Stimulated activated CD8-positive, alpha-beta memory T cell treated with anti-CD3 and anti-CD28 coated beads, Interleukin-7, amount 100 ng/mL, for 4 hours (primary cell): ENCODE data around the gene MTHFR.

Source experiments
- DNase-seq, 2 donors: peaks; one replicate each; pipeline ENCODE4 v3.0.0-alpha.2; 2020; ENCODE audit warnings: low read depth in 2 of 2

MTHFR gene

DNA sequence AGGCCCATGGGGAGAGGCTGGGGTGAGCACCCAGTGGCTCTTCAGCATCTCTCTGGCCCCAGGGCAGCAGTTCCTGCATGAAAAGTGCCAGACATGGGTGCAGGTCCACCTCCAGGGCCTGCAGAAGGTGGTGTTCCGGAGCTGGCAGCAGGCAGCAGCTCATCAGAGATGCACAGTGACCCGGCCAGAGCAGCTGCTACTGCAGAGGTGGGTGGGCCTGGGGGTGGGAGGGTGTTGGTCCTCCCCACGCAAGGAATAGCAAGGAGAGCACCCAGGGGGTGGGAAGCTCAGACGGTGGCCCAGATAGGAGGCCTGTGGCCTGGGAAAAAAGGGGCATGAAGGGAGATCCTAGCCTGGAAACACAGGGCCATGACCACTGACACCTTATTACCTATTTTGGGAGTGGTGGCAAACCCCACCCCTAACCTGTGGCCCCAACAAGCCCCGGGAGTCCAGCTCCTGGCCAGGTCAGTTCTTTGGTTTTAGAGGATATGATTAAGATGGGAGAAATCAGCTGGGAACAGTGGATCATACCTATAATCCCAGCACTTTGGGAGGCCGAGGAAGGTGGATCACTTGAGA, 23.5 kb downstream of the MTHFR start:
- no peak for DNase-seq

DNA sequence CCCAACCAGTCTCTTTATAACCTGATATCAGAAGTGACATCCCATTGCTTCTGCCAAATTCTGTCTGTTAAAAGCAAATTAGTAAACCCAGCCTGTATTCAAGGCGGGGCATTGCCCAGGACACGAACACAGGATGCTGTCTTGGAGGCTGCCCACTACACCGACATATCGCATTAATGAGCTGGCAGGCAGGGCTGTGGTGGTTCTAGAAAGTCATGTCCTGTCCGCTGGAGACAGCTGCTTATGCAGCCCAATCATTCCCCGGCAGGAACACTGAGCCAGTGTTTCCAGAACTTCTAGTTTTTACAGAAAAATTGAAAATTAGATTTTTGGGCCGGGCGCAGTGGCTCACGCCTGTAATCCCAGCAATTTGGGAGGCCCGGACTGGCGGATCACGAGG, 24.5 kb downstream of the MTHFR start:
- DNase-seq, result no peak

DNA sequence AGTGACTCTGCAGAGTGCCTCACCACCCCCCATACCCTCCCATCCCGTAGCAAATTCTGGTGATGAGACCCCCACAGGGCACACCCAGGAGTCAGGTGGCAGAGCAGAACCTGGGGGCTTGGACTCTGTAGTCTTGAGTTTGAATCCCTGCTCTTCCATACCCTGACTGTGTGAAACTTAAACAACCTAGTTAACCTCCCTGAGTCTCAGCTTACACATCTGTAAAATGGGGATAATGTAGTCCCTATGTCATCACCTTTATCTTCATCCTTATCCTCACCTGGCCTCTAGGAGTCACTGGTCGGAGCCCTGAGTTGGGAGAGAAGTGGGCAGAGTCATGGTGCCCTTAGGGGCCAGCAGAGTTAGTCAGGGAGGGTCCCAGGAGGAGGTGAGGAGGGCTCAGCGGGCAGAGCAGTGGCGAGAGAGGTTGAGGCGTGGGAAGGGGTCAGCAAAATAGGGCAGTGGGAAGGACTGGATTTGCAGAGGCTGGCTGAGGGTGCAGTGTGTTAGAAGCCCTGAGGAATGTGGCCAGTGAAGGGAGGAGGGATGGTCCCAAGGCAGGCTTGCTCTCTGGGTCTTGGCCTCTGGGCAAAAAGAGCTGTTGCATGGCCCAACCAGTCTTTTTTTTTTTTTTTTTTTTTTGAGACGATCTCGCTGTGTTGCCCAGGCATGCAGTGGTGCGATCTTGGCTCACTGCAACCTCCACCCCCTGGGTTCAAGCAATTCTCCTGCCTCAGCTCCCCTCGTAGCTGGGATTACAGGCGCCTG, 25.2 kb downstream of the MTHFR start:
- no peak for DNase-seq

DNA sequence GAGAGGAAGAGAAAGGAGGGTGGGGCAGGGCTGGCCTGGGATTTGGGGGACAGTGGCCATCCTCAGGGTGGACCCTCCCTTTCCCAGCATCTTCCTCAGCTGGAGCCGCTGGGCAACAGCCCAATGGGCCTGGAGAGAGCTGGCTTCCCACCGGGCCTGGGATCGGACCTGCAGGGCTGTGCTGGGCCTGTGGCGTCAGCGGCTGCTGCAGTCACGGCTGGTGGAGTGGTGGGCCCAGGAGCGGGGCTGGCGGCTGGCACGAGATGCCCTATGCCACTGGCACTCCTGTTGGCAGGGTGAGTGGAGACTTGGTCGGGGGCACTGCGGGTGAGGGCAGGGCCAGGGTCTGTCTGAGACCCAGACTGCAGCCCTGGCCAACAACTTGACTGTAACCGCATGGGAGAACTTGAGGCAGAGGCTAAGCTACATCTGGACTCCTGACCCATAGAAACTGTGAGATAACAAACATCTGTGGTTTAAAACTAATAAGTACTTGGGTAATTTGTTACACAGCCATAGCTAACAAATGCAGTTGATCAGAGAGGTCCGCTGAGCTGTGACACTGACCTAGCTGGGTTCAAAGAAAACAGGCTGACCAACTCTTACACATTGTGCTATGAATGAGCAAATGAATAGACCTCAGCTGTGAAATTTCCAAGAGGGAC, 25.9 kb downstream of the MTHFR start:
- DNase-seq, result no peak

DNA sequence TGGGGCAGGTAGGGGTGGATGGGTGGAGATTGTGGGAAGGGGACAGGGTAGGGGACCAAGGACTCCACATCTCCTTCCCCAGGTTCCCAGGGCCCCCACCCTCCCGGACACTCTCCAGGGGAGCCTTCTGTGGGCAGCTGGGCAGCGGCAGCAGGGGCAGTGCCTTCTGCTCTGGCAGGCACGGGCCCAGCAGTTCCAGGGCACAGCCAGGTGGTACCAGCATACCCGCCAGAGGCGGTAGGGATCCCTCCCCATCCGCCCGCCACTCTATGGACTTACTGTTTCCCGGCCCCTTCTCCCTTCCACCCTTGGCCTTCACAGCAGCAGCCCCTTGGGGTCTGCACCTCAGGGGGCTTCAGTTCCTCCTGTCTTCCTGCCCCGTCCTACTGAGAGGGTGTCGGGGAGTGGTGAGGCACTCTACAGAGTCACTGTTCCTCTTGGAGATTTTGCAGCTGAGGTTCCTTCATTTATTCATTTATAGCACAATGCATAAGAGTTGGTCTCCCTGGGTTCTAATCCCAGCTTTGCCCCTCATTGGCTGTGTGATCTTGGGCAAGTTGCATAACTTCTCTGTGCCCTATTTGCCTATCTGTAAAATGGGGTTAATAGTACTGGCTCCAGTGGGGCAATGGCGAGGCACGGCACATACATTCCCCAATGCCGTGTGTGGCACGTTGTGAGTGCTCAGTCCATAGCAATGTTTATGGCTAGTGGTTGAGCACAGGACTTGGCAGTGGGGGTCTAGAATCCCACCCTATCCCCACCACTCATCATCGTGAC, 26.7 kb downstream of the MTHFR start:
- no peak for DNase-seq

DNA sequence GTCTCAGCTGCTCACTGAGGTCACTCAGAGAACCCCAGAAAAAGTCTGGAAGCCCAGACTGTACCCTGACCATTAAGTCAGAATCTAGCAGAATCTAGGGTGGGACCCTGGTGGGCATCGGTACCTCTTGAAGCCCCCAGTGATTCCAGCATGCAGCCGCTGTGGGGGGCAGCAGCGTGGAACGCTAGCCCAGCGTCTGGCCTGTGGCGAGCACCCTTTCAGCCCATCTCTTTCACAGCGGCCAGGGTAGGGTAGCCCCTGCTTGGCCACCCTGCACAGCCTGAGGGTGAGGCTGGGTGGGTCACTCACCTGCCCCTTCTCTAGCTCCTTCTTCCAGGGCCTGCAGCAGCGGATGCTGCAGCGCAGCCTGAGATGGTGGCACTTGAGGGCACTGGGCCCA, 27.4 kb downstream of the MTHFR start:
- DNase-seq, result no peak

DNA sequence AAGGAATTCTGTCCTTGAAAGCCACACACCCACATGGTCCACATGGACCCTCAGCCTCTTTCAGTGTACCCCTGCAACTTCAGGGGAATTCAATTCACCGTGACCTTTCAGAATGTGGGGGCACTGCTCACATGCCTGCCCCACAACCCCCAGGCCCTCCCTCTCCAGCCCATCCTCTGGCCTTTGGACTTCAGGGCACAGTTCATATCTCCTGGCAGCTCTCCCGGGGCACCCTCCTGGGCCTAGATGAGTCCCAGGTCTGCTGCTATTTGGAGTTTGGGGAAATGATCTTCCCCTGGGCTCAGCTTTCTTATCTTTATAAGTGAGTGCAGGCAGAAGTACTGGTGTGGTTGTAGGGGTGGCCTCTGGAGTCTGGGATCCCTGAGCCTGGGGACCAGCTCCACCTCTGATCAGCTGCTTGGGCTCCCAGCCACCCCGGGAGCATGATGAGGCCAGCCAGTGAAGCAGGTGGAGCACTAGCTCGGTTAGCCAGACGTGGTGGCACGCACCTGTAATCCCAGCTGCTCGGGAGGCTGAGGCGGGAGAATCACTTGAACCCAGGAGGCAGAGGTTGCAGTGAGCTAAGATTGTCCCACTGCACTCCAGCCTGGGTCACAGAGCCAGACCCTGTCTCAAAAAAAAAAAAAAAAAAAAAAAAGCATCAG, 28.0 kb downstream of the MTHFR start:
- no peak for DNase-seq

DNA sequence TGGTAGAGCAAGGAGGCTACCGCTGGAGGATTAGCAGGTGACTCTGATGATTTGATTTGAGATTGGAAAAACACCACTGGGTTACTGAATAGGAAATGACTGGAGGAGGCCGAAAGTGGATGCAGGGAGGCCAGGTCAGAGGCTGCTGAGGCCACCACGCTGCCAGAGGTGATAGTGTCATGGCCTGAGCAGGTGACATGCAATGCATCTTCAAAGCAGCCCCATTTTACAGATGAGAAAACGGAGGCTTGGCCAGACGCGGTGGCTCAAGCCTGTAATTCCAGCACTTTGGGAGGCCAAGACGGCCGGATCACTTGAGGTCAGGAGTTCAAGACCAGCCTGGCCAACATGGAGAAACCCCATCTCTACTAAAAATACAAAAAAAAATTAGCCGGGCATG, 31.0 kb downstream of the MTHFR start:
- DNase-seq, result no peak

DNA sequence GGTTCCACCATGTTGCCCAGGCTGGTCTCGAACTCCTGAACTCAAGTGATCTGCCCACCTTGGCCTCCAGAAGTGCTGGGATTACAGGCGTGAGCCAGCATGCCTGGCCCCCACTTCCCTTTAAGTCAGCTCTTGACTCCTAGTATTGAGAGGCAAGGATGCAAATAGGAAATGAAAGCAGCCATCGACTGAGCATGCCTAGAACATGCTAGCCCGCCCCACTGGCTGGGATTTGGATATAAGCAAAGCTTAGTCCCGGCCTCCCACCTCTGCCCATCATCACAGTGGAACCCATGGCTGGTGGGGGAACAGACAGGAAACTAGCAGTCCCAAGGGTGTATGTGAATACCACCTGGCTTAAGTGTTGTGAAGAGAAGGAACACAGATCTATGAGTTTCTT, 33.3 kb downstream of the MTHFR start:
- no peak for DNase-seq

DNA sequence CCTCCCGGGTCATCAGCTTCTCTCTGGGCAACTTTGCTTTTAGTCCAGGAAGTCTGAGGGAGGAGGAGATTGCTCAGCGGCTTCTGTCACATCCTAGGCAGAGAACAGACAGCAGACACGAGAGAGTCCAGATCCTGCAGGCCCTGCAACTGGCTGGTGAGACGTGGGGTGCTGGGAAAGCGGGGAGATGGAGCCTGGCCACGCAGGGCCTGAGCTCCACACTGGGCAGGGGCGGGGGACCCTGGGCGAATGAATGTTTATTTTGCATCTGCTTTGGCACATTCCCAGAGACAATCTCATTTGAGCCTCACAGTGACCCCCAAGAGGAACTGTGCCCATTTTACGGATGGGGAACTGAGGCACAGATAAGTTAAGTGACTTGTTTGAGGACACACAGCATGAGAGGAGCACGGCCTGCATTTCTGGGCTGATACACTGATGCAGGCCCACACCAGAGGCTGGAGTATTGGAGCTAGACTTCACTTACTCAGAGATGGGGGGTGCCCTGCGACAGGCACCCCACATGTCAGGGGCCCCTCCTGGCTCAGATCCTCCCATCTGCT, 34.2 kb downstream of the MTHFR start:
- DNase-seq, result no peak

DNA sequence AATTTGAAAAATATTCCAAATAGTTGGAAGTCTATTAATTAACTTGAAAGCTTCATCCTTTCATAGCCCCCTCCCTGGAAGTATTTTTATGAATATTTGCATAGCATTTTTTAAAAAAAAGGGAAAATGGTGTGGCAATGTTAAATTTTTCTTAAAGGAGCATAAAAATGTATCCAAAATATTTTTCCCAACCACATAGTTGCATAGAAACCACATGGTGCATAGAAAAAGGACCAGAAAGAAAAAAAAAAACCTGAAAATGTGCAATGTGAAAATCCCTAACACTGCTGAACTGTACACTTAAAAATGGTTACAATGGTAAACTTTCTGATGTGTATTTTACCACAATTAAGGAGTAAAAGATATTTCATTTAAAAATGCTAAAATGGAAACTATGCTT, 35.8 kb downstream of the MTHFR start:
- no peak for DNase-seq

DNA sequence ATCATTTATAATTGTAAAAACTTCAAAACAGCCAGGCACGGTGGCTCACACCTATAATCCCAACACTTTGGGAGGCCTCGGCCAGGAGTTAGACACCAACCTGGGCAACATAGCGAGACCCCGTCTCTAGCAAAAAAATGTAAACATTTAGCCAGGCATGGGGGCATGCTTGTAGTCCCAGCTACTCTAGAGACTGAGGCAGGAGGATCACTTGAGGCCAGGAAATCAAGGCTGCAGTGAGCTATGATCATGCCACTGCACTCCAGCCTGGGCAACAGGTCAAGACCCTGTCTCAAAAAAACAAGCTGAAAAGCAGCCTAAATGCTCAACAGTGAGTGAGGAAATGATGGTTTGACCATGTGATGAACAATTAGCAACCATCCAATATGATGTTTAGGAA, 36.5 kb downstream of the MTHFR start:
- no peak for DNase-seq

DNA sequence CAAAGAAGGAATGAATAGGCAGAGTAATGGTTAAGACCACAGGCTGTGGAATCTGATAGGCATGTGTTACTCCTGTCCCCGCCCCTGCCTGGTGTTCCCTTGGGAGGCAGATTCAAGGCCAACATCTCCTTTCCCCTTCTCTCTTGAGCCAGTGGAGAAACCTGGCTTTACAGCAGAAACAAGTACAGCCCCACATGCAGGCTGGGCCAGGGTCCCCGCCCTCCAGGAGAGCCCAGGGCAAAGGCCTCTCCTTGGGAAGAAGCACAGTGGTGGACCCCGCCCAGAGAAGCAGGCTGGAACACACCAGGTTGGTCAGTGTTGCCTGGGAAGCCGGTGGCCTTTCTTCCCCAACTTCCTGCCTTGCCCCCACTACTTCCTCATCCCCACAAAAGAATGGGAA, 36.9 kb downstream of the MTHFR start:
- no peak for DNase-seq

DNA sequence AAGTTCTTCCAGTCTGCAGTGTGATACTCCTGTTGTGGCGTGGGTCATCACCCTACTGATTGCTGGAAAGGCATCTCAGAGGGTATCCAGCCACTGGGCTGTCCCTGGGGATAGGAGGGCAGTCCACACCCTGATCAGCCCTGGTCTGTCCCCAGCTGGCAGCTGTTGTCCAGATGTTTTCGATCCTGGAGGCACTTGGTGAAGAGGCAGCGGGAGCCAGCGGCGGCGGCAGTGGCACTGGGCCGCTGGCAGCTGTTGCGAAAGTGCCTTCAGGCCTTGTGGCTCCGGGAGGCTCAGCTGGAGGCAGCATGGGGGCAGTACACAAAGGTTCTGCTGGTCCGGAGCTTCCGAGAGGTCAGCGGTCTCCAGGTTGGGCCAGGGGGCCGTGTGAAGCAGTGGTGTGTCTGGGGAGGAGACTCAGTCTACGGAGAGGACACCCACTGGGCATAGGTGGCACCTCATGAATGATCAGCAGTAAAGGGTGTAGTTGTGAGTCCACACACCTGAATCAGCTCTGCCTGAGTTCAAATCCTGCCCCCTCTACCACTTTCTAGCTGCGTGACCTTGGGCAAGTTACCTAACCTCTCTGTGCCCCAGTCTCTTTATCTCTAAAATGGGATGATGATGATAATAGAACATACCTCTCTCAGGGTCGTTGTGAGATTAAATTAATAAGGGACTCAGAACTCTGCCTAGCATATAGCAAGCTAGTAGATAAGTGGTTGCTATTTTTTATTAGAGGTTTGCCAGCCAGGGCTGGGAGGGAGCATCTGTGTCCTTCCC, 37.7 kb downstream of the MTHFR start:
- DNase-seq, result no peak

DNA sequence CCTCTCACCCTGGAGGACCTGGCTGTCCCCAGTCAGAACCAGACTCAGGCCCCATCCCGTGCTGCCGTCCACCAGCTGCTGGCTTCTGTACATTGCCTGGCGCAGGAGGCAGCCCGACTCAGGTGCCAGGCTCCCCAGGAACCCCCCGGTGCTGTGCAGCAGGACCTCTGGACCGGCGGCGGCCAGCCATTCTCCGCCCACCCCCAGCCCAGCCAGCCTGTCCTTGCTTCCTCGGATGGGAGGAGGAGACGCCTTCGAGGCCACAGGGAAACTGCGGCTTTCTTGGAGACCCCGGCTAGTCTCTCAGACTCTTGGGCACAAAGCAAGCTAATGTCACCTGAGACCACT, 39.4 kb downstream of the MTHFR start:
- DNase-seq, result no peak

DNA sequence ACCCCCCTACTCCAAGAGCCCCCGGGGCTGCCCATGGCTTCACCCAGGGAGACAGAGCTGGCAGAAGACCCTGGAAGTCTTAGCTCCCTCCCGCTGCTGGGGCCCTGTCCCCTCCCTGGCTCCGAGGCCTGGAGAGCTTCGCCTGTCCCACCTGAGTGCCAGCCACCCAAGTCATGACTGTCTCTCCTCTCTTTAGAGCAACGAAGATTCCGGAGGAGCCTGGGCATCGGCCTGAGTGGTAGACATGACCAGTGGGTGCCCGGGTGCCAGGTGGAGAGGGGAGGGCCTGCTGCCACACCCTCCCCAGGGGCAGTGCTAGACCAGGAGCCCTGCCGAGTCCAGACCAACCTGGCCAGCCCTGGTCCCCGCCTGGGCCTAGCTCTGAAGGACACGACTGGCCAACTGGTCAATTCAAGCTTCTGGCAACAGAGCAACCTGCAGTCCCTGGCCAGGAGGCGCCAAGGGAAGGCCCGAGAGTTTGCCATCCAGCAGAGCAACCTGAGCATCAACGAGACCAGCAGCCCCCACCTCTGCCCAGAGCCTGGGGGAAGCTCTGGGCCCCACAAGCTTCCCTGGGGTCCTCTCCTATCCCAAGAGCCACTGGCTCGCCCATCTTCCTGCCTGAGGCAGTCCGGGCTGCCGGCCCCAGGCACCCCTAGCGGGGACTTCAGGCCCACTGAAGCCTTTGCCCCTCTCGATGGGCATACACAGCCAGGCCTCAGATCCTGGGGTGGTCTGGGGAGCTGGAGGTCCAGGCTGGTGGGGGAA, 39.9 kb downstream of the MTHFR start:
- no peak for DNase-seq

DNA sequence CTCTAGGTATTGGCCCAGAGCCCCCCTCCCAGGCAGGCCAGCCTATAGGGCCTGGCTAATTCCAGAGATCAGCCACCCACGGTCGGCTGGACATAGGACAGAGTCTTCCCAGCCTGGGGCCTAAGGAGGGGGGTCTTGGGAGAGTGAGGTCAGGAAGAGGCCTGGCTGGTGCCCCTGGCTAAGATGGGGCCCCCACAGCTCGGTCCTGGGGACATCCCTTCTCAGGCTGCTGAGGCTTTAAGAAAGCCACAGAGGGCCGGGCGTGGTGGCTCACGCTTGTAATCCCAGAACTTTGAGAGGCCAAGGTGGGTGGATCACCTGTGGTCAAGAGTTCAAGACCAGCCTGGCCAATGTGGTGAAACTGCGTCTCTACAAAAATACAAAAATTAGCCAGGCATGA, 41.2 kb downstream of the MTHFR start:
- DNase-seq, result no peak

DNA sequence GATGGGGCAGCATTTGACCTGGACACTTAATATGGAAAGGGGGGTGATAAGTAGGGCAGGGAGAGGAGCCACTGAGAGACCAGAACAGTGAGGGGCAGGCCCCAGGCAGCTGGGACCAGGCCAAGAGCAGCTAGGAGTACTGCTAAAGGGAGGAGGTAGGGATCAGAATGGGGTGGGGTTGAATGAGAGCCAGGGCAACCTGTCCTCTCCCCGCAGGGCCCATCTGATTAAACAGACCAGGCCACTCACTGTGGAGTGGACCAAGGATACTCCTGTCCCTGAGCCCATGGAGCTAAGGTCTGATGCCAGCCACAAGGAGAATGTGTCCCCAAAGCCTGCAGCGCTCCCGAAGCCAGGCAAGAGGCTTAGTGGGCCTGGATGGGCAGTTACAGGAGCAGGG, 41.6 kb downstream of the MTHFR start:
- DNase-seq, result no peak

DNA sequence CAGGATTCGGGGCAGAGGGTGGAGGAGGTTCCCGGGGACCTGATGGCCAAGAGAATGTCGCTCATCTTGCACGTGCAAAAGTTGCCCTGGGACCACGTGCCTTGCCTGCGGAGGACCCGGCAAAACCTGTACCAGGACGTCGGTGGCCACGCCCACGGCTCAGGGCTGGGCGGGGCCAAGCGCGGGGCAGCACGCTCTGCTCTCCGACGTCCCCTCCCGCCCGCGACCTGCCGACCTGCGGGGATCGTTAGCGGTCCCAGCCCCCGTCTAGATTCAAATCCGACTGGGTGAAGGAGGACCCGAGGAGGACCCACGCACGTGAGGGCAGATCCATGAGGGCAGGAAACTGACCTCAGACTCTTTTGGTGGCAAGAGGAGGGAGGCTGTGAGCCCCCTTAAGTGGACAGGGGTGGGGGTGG, 43.8 kb downstream of the MTHFR start, which contains the start of gene C1orf167:
Gene C1orf167, plus strand, starts transcription at position 206 of the 419 bp plus-strand sequence. CDS start 2,208 bp downstream, outside the sequence.
- no peak for DNase-seq

DNA sequence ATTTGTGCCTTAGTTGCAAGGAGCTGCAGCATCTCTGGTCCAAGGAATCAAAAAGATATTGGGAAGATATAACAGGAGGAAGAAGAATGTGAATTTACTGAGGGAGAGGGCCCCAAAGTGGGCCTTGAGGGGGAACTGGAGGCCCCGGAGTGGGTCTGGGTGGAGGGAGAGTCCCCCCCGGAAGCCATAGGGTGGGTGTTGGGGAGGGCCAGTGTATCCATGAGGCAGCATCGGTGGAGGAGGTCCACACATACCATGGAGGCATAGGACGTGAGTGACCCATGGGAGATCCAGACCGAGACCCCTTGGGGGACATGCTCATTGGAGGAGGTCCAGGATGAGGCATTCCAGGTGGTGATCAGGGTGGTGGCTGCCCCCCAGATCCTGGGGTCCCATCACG, 44.5 kb downstream of the MTHFR start:
- DNase-seq, result no peak
